NCI-H1092 treated with DMSO at 0.1 percent for 48 hours (cell line): ENCODE results near the gene HIRA.
"Not testable (repeated sequence)": the region's sequence is repeated elsewhere in the genome, so short reads cannot be mapped to it uniquely, and the experiment has no call there.

ENCODE experiments used
- DNase-seq: peaks from one replicate; lab custom pipeline; 2025; lab: John Stamatoyannopoulos, UW

The HIRA gene

DNA sequence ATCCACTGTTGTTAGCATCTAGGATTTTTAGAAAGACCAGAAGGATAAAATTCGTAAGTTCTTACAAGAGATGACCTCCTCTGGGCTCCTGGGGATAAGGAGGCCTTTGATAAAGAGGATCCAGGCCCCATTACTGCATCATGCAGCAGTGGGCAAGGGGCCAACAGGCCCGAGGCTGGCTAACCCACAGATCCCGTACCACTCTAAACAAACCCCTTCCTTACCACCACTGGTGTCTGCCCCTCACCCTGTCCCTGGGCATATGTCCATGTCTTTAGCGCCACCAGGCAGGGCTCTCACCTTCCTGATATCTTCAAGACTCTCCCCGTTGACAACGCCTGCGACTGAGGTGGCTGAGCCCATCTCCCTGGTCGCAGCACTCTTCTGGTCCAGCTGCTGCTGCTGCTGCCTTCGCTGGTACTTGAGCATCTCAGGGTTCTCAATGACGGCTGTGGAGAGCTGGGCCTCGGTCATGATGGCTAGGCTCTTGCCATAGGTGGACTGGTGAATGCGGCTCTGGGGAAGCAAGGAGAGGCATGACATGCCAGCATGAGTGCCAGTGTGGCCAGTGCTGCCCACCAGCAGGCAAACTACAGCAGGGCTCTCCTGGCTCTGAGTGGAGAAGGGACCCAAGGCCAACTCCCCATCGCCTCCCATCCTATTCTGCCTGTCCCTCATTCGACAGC is 46.2 kb downstream of the HIRA start:
- DNase-seq: no peak

GRCh38 chr22:19383292-19383691 is 48.2 kb downstream of the HIRA start:
- no peak for DNase-seq

DNA sequence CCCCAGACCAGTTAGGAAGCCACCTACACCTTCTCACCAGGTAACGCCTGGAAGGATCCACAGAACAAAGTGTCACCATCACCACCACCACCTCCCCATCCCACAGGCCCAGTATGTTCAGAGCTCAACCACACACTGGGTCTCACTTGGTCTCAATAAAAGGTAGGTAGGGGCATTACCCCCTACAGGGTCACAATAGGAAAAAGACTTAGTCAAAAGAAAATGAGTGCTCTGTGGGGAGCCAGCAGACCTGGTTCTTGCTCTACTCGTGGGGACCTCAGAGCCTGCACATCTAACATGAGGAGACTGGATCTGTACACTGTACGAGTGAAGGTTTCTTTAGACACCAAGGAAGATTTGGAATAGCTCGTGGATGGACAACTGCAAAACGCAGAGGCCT is 49.3 kb downstream of the HIRA start:
- DNase-seq: no peak

DNA sequence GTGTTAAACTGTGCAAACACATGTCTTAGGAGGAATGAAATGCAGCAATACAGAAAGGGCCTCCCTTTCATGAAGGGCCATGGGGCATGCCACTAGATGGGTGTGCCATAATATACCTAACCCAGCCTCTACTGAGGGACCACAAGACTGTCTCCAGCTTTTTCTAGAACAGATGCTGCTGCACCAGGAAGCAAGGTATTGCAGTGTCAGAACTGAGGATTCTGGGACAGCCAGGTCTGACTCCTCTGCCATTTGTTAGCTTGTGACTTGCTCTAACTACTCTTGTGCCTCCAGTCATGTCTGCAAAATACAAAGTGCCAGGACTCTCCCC is 53.2 kb downstream of the HIRA start:
- no peak for DNase-seq

- no peak for DNase-seq
These were observed 53.8 kb downstream of the HIRA start for GRCh38 chr22:19377565-19378343.

DNA sequence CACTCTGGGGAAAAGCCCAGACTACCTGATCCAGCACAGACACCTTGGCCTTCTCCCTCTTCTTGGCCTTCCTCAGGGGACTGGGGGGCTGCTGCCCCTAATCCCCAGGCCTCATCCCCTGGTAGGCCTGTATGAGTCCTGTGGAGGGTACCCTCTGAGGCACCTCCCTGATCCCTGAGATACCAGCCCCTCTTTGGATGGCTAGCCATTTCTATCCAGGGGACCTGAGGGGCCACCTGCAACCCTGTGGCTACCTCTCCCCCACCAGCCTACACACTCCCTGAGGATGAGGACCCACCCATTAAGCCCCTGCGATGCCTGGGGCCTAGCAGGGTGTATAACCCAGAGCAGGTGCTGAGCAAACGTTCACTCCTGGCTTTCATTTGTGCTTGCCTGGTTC is 54.6 kb downstream of the HIRA start:
- DNase-seq: no peak

DNA sequence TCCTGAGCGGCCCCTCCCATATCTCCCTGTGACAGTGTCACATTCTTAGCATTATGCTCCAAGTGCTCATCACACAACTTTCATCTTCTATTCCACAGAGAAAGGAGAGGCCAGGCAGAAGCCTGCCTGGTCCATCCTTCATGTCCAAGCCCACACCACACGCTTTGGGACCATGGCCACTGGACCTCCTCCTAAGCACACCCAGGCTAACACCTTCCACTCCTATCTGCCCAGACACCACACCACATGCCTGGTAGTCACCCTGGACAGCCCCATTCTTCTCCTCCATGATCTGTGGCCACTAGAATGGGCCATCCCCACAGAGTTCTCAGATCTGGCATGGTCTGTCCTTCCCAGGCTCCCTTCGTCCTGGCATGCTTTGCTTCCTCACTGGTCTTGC is 55.3 kb downstream of the HIRA start:
- DNase-seq: no peak

GRCh38 chr22:19375435-19375834 is 56.1 kb downstream of the HIRA start:
- DNase-seq: no peak

DNA sequence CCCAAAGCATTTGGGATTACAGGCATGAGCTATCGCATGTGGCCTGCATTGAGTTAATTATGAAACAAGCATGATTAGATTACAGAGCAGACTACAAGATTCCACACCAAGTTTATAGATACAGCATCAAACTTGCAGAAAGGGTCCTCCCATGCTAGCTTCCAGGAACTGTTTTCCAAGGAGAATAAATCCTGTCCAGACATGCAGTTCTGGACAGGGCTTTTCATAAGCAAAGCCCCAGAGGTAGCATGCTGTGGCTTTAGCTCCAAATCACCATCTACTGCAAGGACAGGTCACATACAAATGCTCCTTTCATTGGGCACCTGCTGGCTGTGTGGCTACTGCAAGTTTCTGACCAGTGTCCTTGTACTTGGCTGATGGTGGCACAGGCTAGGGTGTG is 57.1 kb downstream of the HIRA start:
- DNase-seq: no peak

GRCh38 chr22:19373450-19373849 is 58.1 kb downstream of the HIRA start:
- no peak for DNase-seq

DNA sequence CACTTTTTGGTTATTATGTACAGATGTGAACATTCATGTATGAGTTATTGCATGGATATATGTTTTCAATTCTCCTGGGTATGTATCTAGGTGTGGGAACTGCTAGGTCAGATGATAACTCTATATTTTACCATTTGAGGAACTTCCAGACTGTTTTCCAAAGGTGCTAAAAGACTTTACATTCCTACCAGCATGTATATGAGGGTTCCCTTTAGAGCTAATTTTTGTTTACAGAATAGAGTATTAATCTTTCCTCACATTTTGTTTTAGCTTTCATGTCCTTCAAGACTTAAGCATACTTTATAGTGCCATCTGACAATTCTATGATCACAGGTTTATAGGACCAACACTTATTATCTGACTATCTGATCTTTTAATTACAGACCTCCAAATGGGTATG is 59.6 kb downstream of the HIRA start:
- DNase-seq: no peak

DNA sequence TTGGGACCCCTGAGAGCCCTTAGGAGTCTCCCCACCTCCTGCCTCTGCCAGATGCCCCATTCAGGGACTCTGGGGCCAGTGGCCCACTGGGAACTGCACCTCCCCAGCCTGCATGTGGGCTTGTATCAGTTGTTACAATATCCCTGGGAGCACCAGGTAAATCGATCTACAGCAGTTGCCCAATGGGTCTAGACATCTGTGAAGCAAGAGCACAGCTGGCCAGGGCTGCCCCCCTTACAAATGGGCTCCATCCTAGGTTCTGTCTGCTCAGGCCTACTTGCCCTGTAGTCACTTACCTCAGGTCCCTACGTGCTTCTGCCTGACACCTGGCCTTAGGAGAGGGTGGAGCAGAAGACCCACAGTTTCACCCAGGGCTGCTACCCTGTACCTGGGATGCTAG is 62.7 kb downstream of the HIRA start:
- DNase-seq: no peak

DNA sequence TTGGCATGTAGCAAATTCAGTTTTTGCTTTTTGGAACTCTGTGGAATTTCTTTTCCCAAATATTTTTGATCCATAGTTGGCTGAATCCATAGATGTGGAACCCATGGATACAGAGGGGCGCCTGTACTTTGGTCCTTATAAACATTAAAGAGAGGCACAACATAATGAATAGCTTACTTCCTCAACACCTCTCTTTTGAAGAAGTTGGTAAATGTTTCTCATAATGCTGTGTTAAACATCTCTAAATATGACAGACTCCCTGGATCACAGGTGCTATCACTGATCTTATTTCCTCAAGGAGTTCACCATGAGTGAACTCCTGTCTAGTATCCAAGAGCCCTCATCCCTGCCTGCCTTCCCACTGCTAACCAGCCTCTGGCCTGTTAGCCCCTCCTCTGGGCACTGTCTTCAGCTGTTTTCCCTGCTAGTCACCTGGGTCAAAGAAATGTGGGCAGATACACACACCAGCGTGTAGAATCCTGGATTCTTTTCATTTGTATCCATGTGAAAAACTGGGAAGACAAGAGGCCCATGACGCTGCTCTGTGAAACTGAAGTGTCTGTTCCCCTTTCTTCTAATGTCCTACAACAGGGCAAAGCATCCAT is 63.7 kb downstream of the HIRA start:
- no peak for DNase-seq

GRCh38 chr22:19363541-19363940 is 68.0 kb downstream of the HIRA start:
- not testable (repeated sequence) for DNase-seq

- no peak for DNase-seq
These were observed 69.9 kb downstream of the HIRA start for GRCh38 chr22:19361501-19362103.

DNA sequence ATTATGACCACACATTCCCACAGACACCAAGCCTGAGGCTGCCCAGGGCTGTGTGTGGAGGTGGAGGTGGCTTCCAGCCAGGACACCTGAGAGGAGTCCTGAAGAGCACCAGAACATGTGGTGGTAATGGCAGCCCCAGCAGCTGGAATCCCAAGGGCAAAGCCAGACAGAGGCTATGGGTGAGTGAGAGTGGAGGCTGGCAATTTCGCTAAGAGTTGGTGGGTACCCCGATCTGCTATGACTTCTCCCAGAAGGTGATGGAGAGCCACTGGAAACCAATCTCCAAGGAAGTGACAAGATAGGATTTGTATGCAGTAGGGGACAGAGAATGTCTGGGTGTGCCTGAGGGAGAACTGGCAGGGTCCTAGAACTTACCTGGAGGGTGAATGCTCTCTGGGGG is 70.7 kb downstream of the HIRA start:
- DNase-seq: no peak

DNA sequence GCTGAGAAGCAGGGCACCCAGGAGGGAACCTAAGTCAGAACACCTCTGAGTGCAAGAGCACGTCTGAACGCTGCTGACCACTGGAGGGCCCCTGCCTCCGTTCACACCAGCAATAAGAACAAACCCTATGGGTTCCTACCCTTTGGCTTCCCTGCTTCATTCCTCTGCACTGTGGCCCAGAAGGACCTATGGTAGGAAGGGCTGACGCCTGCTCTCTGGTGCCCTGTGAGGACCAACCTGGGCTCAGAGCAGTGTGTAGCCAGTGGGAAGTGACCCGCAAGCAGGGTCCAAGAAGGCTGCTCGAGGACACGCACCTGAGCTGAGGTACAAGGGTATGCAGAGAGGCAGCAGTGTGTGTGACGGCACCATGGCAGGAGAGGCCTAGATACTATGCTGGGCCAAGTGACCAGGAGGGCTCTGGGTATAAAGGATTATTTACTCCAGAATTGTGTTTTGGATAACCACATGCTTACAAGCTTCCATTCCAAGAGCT is 71.2 kb downstream of the HIRA start:
- no peak for DNase-seq

DNA sequence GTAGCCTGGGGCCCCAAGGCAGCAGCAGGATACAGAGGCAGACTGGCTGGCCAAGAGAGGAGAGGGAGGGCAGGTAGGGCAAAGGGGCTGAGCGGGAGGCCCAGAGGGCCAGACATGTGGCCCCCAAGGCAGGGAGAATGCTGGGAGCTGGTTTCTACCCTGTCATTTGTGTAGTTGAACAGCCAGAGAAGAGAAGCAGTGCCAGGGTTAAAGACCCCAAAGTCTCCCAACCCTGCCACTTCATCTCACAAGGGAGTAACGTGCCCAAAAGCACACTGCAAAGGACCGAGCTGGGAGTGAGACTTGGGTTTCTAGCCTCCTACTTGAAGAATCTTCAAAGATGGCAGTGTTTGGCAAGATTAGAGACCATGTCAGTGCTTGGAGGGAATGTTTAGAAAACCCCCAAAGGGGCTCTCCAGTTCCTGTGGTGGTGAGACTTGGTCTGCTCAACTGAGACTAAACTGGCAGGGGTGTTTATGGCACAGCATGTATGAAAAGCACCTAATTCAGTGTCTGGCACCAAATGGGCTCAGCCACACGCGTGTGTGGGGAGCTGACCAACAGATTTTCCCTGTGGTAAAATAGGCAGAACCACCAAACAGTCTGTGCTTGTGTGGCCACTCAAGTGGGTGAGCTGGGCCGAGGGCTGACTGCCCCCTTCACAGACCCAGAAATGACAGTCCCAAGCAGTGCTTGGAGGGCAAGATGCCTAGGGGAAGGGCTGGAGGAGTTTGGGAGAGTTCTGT is 71.8 kb downstream of the HIRA start:
- DNase-seq: no peak

- DNase-seq: no peak
These were observed 72.6 kb downstream of the HIRA start for GRCh38 chr22:19358703-19359553.

GRCh38 chr22:19358195-19358594 is 73.3 kb downstream of the HIRA start:
- no peak for DNase-seq
